DND-41 (cell line): ENCODE measurements around the gene YY2.

ENCODE experiments used
- ATAC-seq: fragments of 200-7000 bp; cut with Tn5 transposase; 3 replicates; pipeline ENCODE4 v1.9.1; 2021; ENCODE audit warnings: low read depth; ENCODE audit not compliant: insufficient read depth
- DNase-seq: peaks from one replicate; pipeline ENCODE4 v3.0.0-alpha.2; 2020
- H2AFZ ChIP-seq: 2 replicates; pipeline ENCODE4 v1.6.0; 2012; ENCODE audit warnings: low read depth, low read length
- H3K27ac ChIP-seq: 2 replicates; pipeline ENCODE4 v1.5.1; 2012; ENCODE audit warnings: low read length, inconsistent platforms
- H3K27me3 ChIP-seq: fragments of 200-600 bp; sonication (generic); 2 replicates; pipeline ENCODE4 v1.6.0; 2012; ENCODE audit warnings: low read length, mild to moderate bottlenecking, inconsistent platforms; ENCODE audit not compliant: insufficient read depth, poor library complexity
- H3K36me3 ChIP-seq: 2 replicates; pipeline ENCODE4 v1.5.1; 2012; ENCODE audit warnings: low read length, inconsistent platforms; ENCODE audit not compliant: insufficient read depth
- H3K4me1 ChIP-seq: 2 replicates; pipeline ENCODE4 v1.5.1; 2012; ENCODE audit warnings: mild to moderate bottlenecking, low read length; ENCODE audit not compliant: insufficient read depth
- H3K4me2 ChIP-seq: 2 replicates; pipeline ENCODE4 v1.6.0; 2012; ENCODE audit warnings: mild to moderate bottlenecking, moderate library complexity, low read length, inconsistent platforms; ENCODE audit not compliant: insufficient read depth
- H3K4me3 ChIP-seq, 2 experiments: fragments of 200-600 bp in 1 of 2; shearing (Covaris generic) in 1 of 2; 2 replicates each; pipeline ENCODE4 v1.5.1; 2012 to 2016; ENCODE audit warnings: inconsistent platforms in 2 of 2, low read length in 2 of 2, mild to moderate bottlenecking in 2 of 2, low read depth in 1 of 2, moderate library complexity in 1 of 2
- H3K79me2 ChIP-seq: 2 replicates; pipeline ENCODE4 v1.6.0; 2012; ENCODE audit warnings: low read length, inconsistent platforms; ENCODE audit not compliant: insufficient read depth
- H3K9ac ChIP-seq: 2 replicates; pipeline ENCODE4 v1.6.0; 2012; ENCODE audit warnings: low read depth, mild to moderate bottlenecking, inconsistent platforms, low read length, moderate library complexity
- H3K9me3 ChIP-seq: 2 replicates; pipeline ENCODE4 v1.5.1; 2012; ENCODE audit warnings: low read length, moderate library complexity, mild to moderate bottlenecking, inconsistent platforms; ENCODE audit not compliant: insufficient read depth, severe bottlenecking
- H4K20me1 ChIP-seq: 2 replicates; pipeline ENCODE4 v1.6.0; 2012; ENCODE audit warnings: low read length; ENCODE audit not compliant: insufficient read depth
- CTCF ChIP-seq: IDR thresholded peaks from 2 replicates; pipeline ENCODE4 v1.5.1; 2012; ENCODE audit warnings: borderline replicate concordance, low read length, moderate library complexity, mild to moderate bottlenecking; ENCODE audit not compliant: poor library complexity, severe bottlenecking; ENCODE audit errors: extremely low read depth
- EZH2 ChIP-seq: IDR thresholded peaks from 3 replicates; pipeline ENCODE4 v1.6.1; 2012; ENCODE audit warnings: borderline replicate concordance, low read depth, mild to moderate bottlenecking, moderate library complexity, low read length, inconsistent platforms; ENCODE audit not compliant: severe bottlenecking

The YY2 gene

GRCh38 chrX:21831496-21831895 lies 24.3 kb upstream of the YY2 start:
- Histone ChIP-seq H3K9ac (no peak overlapping the region), H3K4me3 (no peak overlapping the region), H3K4me1 (no peaks in the 10 kb centered on the region), H3K9me3 (no peaks in the 10 kb centered on the region), H2AFZ (no peak overlapping the region), H3K27ac (no peak overlapping the region), H4K20me1 (no peaks in the 10 kb centered on the region), H3K4me2 (no peak overlapping the region), H3K27me3 (no peaks in the 10 kb centered on the region), H3K79me2 (no peaks in the 10 kb centered on the region), H3K36me3 (no peaks in the 10 kb centered on the region)
- TF ChIP-seq EZH2 (no peak), CTCF (no peak)
- DNase-seq: no peak
- ATAC-seq: no peak

GRCh38 chrX:21837056-21837455 lies 18.7 kb upstream of the YY2 start:
- Histone ChIP-seq H3K9ac (no peak overlapping the region), H3K4me2 (no peak overlapping the region), H2AFZ (no peak overlapping the region), H3K79me2 (peaks cover 18% of the 10 kb centered on the region), H3K27me3 (no peaks in the 10 kb centered on the region), H3K4me1 (peaks cover 18% of the 10 kb centered on the region), H3K9me3 (no peaks in the 10 kb centered on the region), H3K4me3 (no peak overlapping the region), H3K27ac (no peak overlapping the region), H3K36me3 (no peaks in the 10 kb centered on the region), H4K20me1 (no peaks in the 10 kb centered on the region)
- ATAC-seq (no peak), DNase-seq (no peak)
- TF ChIP-seq CTCF (no peak), EZH2 (no peak)

- H3K9ac ChIP-seq: peak overlapping the region; percentile 91
These were observed 16.9 kb upstream of the YY2 start for GRCh38 chrX:21838937-21839333.

More at GRCh38 chrX:21838937-21839333, 16.9 kb upstream of the YY2 start:
- H3K79me2 ChIP-seq: peaks cover 18% of the 10 kb centered on the region
- no peaks in the 10 kb centered on the region for H4K20me1 ChIP-seq
- H3K4me1 ChIP-seq: peaks cover 18% of the 10 kb centered on the region
- H3K27me3 ChIP-seq: no peaks in the 10 kb centered on the region
- H3K4me2 ChIP-seq: peak overlapping the region; percentile 55
- no peak for DNase-seq
- peak overlapping the region; percentile 83 for H2AFZ ChIP-seq
- peak overlapping the region; percentile 27 to 67; a peak in 3 of 4 replicates for H3K4me3 ChIP-seq
- H3K27ac ChIP-seq: peak overlapping the region; percentile 65
- TF ChIP-seq EZH2 (no peak), CTCF (no peak)
- no peaks in the 10 kb centered on the region for H3K9me3 ChIP-seq
- H3K36me3 ChIP-seq: no peaks in the 10 kb centered on the region
- 0 out of 3 replicates have a peak, but pooled peaks have one; percentile 8 for ATAC-seq
